GM12874 (cell line): ENCODE measurements around the gene KRIT1.

Experiments used
- TF ChIP-seq, protein P1 (sequence below): IDR thresholded peaks from 2 replicates; pipeline ENCODE4 v1.5.1; 2011; ENCODE audit warnings: low read depth, mild to moderate bottlenecking, control low read depth, low read length, moderate library complexity; ENCODE audit not compliant: insufficient read depth

Gene KRIT1

DNA sequence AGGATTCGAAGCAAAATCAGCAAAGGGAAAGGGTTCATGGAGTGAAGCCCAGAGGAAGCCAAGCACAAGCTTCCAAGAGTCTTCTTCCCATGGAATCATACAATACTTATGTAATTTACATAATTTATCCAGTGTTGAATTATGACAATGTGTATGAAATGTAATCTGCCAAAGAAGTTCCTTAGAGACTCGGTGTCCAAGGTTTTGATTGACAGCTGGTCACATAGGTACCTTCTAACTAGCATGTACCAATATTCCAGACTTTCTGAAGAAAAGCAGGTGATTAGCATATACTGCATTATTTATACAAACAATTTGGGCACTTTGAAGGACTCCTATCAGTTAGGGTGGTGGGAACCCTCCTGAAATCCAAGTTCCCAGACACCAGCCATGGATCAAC lies 35.3 kb upstream of the KRIT1 start:
- TF ChIP-seq, protein P1, sequence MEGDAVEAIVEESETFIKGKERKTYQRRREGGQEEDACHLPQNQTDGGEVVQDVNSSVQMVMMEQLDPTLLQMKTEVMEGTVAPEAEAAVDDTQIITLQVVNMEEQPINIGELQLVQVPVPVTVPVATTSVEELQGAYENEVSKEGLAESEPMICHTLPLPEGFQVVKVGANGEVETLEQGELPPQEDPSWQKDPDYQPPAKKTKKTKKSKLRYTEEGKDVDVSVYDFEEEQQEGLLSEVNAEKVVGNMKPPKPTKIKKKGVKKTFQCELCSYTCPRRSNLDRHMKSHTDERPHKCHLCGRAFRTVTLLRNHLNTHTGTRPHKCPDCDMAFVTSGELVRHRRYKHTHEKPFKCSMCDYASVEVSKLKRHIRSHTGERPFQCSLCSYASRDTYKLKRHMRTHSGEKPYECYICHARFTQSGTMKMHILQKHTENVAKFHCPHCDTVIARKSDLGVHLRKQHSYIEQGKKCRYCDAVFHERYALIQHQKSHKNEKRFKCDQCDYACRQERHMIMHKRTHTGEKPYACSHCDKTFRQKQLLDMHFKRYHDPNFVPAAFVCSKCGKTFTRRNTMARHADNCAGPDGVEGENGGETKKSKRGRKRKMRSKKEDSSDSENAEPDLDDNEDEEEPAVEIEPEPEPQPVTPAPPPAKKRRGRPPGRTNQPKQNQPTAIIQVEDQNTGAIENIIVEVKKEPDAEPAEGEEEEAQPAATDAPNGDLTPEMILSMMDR: no peak

DNA sequence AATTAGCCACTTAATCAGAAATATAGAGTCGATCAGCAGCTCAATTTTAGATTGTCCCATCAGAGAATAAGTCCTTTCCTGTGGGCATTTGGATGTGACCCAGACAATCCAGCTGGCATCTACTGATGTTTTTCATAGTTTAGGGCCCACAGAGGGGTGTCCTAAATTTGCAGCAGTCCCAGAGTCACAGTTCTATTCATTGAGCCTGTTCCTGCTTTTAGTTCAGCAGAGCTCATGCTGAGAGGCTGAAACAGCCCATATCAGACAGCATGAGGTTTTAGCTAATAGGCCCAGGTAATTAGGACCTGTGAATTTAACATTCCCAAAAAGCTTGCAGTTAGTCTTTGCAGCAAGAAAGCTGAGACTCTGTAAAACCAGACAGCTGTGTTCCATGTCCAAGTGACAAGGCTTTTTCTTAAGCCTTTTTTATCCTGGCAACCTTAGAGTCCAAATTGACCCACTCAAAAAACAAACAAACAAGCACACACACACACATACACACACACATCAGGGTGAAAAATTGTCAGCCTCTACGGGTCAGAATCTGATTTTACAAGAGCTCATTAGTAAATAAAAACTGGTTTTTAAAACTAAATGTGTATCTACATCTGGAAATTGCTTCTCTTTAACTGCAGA lies 33.8 kb upstream of the KRIT1 start:
- TF ChIP-seq, protein P1: no peak

DNA sequence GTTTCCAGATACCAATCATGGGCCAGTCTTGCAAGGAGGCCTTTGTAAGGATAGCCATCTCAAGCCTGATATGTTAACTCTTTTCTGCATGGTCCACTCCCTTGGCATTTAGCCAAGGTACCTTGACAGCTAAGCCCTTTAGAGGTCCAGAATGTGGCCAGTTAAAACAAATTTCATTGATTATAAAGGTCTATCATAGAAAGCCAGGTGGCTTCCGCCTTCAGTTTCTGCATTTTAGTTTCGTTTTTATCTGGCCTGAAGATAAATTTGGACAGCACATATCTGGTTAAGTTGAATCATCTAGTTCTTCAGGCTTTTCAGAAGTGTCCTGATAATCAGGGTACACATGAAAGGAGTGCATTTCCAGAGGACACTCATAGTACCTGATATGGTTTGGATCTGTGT lies 30.7 kb upstream of the KRIT1 start:
- TF ChIP-seq, protein P1: no peak

DNA sequence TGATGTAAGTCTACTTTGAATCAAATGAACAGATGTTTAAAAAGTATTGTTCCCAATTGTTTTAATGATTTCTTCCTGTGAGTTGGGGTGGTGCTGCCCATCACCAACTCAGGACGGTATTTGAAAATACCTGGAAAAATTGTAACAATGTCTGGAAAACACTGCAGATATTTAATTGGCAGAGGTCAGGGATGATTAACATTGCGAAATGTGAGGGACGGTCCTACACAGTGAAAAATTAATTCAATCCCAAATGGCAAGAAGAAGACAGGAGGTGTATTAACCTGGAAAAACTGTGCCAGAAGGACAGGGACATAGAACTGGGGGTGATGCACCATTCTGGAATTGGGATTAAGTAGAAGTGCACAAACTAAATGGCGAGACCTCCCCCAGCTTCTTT lies 29.6 kb upstream of the KRIT1 start:
- TF ChIP-seq, protein P1: no peak

DNA sequence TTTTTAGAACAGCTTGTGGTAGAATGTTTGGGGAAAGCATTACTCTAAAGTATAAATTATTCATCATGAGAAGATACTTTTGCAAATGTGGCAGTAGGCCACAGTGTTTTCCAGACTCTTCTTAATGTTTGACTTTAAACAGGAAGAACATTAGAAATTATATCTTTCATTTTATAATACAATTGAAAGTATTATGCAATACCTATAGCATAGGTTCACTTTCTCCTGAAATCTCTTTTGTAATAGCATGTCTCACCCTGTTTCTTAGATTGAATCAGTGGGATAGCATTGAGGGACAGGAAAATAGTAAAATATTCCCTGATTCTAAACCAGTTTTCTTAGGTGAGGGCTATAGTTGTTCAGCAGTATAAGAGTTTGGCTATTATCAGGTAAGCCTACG lies 23.2 kb upstream of the KRIT1 start:
- TF ChIP-seq, protein P1: no peak

DNA sequence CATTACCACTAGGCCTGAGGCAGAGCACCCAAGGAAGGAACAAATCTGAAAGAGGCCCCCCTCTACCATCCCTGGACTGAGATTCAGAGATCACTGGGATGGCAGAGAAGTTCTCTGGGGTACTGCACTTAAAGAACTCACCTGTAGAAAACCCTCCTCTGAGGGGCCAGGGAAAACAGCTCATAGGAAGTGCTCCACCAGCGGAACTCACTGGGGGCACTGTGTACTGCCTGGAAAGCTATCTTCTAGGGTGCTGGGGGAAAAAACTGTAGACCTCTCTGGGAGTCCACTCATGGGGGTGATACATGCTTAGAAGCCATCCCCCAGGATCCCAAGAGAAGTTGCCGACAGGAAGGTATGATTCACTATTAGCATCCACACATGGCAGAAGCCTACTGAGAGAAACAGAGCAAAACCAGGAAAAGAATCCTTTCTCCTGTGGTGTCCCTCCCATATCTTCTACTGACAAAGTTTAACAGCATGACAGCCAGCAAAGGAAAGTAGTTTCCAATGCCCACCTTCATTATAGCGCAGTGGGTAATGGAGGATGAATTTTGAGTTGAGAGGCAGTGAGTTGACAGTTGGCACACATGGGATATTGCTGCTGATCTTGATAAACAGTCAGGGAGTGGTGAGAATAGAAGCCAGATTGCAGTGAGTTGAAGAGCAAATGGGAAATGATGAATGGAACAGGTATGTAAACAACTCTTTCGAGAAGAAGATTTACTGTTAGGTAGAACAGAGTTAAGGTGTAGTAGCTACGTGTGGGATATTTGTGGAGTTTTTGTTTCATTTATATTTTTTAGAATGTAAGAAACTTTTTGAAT lies 20.9 kb upstream of the KRIT1 start:
- TF ChIP-seq, protein P1: no peak

DNA sequence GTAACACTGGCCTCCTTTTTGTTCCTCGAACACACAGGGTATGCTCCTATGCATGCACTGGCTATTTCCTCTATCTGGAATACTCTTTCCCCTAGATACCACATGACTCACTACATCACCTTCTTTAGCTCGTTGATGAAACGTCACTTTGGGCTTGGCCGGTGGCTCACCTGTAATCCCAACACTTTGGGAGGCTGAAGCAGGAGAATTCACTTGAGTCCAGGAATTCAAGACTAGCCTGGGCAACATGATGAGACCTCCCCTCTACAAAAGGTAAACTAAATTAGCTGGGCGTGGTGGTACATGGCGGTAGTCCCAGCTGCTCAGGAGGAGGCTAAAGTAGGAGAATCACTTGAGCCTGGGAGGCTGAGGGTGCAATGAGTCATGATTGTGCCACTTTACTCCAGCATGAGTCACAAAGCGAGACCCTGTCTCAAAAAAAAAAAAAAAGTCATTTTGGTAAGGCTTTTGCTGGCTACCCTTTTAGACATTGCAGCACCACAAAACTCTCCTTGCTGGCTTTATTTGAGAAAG lies 14.6 kb upstream of the KRIT1 start:
- TF ChIP-seq, protein P1: no peak
